Measurements from ENCODE around the gene NOD1. TPM values are rescaled to one million over a fixed set of nuclear protein-coding genes. Genes with fewer than 3 reads are reported as not detected.

The NOD1 gene
- total and polyA plus RNA-seq, 2 of the 8 experiments (the other 6 are each of a cell fraction or from before 2014, with no cell fraction given) = 3.8 to 6.5 TPM

DNA sequence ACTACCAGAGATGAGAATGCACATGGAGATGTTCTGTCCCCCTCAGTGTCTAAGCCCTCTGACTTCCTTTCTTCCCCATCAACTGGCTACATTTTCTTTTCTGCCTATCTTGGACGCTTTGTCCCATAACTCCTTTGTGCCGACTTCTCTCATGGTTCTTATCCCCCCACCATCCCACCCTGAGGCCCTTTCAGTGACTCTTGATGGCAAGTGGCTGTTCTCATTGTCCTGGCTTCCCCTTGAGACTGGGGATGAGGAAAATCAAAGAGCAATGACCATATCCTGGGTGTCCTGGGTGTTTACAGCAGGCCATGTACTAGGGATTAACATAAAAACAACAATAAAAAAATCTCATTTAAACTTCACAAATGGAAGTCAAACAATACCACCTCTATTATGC lies 44.9 kb upstream of the NOD1 start:
- Histone ChIP-seq H2BK20ac (ENCODE audit: low read length) (no peak overlapping the region), H3K14ac (ENCODE audit: insufficient read length) (no peak overlapping the region), H3K79me1 (ENCODE audit: low read depth, low read length) (no peaks in the 10 kb centered on the region), H2AFZ (ENCODE audit: low read length) (no peak overlapping the region), H3K79me2 (ENCODE audit: control insufficient read depth in 1 of 2, insufficient read depth in 2 of 2, low read length in 2 of 2) (no peaks in the 10 kb centered on the region), H3K18ac (ENCODE audit: extremely low read depth, low read length) (no peak overlapping the region), H4K5ac (ENCODE audit: insufficient read length, low read depth, low read length) (no peak overlapping the region), H3K4ac (replicated peaks; ENCODE audit: insufficient read length, low read depth, low read length) (no peak overlapping the region), H3K4me3 (ENCODE audit: extremely low read depth in 1 of 4, insufficient read depth in 2 of 4, low read depth in 3 of 4, low read length in 4 of 4) (no peak overlapping the region), H3K23ac (ENCODE audit: insufficient read length) (no peak overlapping the region), H2BK5ac (ENCODE audit: low read depth, low read length) (no peak overlapping the region), H4K20me1 (replicated peaks in 1 of 2; ENCODE audit: control insufficient read depth in 1 of 2, insufficient read depth in 2 of 2, low read length in 2 of 2) (no peaks in the 10 kb centered on the region), H3K9ac (replicated peaks in 1 of 4; ENCODE audit: extremely low read depth in 1 of 4, low read depth in 3 of 4, low read length in 3 of 4) (no peak overlapping the region), H3K36me3 (ENCODE audit: control insufficient read depth in 2 of 4, insufficient read depth in 4 of 4, low read length in 3 of 4) (no peaks in the 10 kb centered on the region), H3K23me2 (ENCODE audit: low read depth, low read length) (no peaks in the 10 kb centered on the region), H4K91ac (replicated peaks; ENCODE audit: insufficient read length, low read length) (no peak overlapping the region), H3K27ac (ENCODE audit: low read depth, low read length) (no peak overlapping the region), H3K4me1 (replicated peaks in 1 of 4; ENCODE audit: control insufficient read depth in 3 of 4, insufficient read depth in 4 of 4, low read length in 3 of 4) (no peaks in the 10 kb centered on the region), H2AK5ac (ENCODE audit: low read depth, low read length) (no peak overlapping the region), H3K27me3 (replicated peaks in 1 of 4; ENCODE audit: control insufficient read depth in 3 of 4, extremely low read depth in 1 of 4, insufficient read depth in 3 of 4, low read length in 3 of 4) (no peaks in the 10 kb centered on the region), H2BK120ac (replicated peaks; ENCODE audit: low read depth, low read length) (no peak overlapping the region), H4K8ac (ENCODE audit: extremely low read depth, insufficient read depth, low read length) (no peak overlapping the region), H2BK15ac (ENCODE audit: low read length) (no peak overlapping the region), H2BK12ac (ENCODE audit: low read depth, low read length) (no peak overlapping the region), H3K4me2 (ENCODE audit: insufficient read depth in 1 of 2, low read depth in 2 of 2, low read length in 2 of 2) (no peak overlapping the region), H3K9me3 (ENCODE audit: insufficient read depth in 2 of 2, low read depth in 1 of 2, low read length in 1 of 2) (no peaks in the 10 kb centered on the region), H3K56ac (replicated peaks; ENCODE audit: insufficient read length, low read depth, low read length) (no peak overlapping the region)
- ChIA-PET POLR2A (ENCODE audit: partially characterized antibody) (no interaction called here), CTCF (ENCODE audit: partially characterized antibody) (interaction anchor here (0.6 to 1.8 kb wide), 2 partner anchors 45 to 54 kb away, joined by 5 read pairs; no protein-coding TSS in a partner anchor)
- 88% methylated on average over 2 of the region's 2 CpGs; no CpG with 5 or more reads in 1 of the 2 experiments for WGBS, 2 experiments (ENCODE audit: extremely low coverage in 1 of 2, insufficient coverage in 1 of 2, insufficient read length in 1 of 2, insufficient replicate concordance in 2 of 2, low coverage in 1 of 2, low lambda C conversion rate in 2 of 2, missing lambda C conversion rate in 1 of 2)
- DNase-seq (ENCODE audit: low read depth in 1 of 2, low spot score in 2 of 2) = no peak
- no peak for FAIRE-seq
- TF ChIP-seq CREB1 (IDR thresholded peaks at IDR 0.05) = no peak
- no peak for TF ChIP-seq BACH1 (IDR thresholded peaks at IDR 0.05; ENCODE audit: low read length)
- no peak for TF ChIP-seq POLR2A (IDR thresholded peaks at IDR 0.05; ENCODE audit: control extremely low read depth in 1 of 2, low read depth in 2 of 2, low read length in 2 of 2)
- no peak for TF ChIP-seq EGR1 (IDR thresholded peaks at IDR 0.05; ENCODE audit: borderline replicate concordance, low read depth, low read length)
- TF ChIP-seq SRF (IDR thresholded peaks at IDR 0.05; ENCODE audit: low read depth, low read length) = no peak
- no peak for TF ChIP-seq MAFK (IDR thresholded peaks at IDR 0.05; ENCODE audit: low read depth, low read length)
- TF ChIP-seq CHD1 (IDR thresholded peaks at IDR 0.05; ENCODE audit: low read depth, low read length) = no peak
- no peak for TF ChIP-seq TAF7 (optimal IDR thresholded peaks at IDR 0.05; ENCODE audit: borderline replicate concordance, low read depth, low read length)
- TF ChIP-seq ATF2 (IDR thresholded peaks at IDR 0.05; ENCODE audit: low read length) = no peak
- no peak for TF ChIP-seq HDAC2 (IDR thresholded peaks at IDR 0.05; ENCODE audit: borderline replicate concordance in 1 of 2, low read depth in 2 of 2, low read length in 2 of 2)
- TF ChIP-seq SUZ12 (IDR thresholded peaks at IDR 0.05; ENCODE audit: low read length) = no peak
- TF ChIP-seq RXRA (IDR thresholded peaks at IDR 0.05; ENCODE audit: insufficient read depth, low read depth, low read length) = no peak
- TF ChIP-seq CTBP2 (IDR thresholded peaks at IDR 0.05; ENCODE audit: borderline replicate concordance, insufficient read depth, insufficient read length, low read length) = no peak

Data from H1 (cell line).